Thyroid gland (tissue), 4 donors: ENCODE results near the gene LILRB2.
"Not testable (repeated sequence)": the region's sequence is repeated elsewhere in the genome, so short reads cannot be mapped to it uniquely, and the experiment has no call there.

Source experiments
- POLR2A ChIP-seq, 2 donors: fragments of 450-650 bp; IDR thresholded peaks; one replicate each; pipeline ENCODE4 v1.6.1; 2017; ENCODE audit warnings: antibody characterized with exemption in 2 of 2, mild to moderate bottlenecking in 2 of 2, moderate library complexity in 1 of 2
- TF ChIP-seq, protein P1 (sequence below), 6 experiments: fragments of 200-600 bp in 3 of 6; fragments of 450-650 bp in 3 of 6; sonication (generic) in 3 of 6; IDR thresholded peaks; one replicate each; pipeline ENCODE4 v1.5.1; 2016 to 2019; ENCODE audit warnings: antibody characterized with exemption in 6 of 6, mild to moderate bottlenecking in 2 of 6, inconsistent platforms in 1 of 6, moderate library complexity in 1 of 6

DNA sequence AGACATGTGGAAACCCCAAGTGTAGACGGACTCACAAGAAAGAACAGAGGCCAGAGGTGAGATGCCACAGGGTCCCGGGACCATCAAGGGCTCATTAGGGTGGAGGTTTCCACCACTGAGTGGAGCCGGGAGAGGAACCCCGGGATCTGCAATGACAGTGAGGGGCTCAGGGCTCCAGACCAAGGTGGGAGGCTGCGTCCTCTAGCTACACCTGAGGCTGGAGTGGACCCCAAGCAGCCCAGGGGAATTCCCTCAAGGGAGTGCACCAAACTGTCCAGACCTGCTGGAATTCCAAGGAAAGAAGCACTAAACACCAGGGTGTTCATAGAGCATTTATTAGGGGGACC lies 792 bp upstream of the LILRB2 start:
- TF ChIP-seq, protein P1, sequence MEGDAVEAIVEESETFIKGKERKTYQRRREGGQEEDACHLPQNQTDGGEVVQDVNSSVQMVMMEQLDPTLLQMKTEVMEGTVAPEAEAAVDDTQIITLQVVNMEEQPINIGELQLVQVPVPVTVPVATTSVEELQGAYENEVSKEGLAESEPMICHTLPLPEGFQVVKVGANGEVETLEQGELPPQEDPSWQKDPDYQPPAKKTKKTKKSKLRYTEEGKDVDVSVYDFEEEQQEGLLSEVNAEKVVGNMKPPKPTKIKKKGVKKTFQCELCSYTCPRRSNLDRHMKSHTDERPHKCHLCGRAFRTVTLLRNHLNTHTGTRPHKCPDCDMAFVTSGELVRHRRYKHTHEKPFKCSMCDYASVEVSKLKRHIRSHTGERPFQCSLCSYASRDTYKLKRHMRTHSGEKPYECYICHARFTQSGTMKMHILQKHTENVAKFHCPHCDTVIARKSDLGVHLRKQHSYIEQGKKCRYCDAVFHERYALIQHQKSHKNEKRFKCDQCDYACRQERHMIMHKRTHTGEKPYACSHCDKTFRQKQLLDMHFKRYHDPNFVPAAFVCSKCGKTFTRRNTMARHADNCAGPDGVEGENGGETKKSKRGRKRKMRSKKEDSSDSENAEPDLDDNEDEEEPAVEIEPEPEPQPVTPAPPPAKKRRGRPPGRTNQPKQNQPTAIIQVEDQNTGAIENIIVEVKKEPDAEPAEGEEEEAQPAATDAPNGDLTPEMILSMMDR (IDR thresholded peaks at IDR 0.05): not testable (repeated sequence)
- not testable (repeated sequence) for TF ChIP-seq POLR2A (IDR thresholded peaks at IDR 0.05)
